NAMALWA (cell line): ENCODE results near the gene PAQR9.
A peak's percentile ranks its signal among the peaks of the same experiment; 100 is the strongest.
"Not testable (repeated sequence)": the region's sequence is repeated elsewhere in the genome, so short reads cannot be mapped to it uniquely, and the experiment has no call there.

Experiments
- DNase-seq: peaks from one replicate; pipeline ENCODE4 v3.0.0-alpha.2; 2015; ENCODE audit warnings: low spot score

PAQR9 gene, protein sequence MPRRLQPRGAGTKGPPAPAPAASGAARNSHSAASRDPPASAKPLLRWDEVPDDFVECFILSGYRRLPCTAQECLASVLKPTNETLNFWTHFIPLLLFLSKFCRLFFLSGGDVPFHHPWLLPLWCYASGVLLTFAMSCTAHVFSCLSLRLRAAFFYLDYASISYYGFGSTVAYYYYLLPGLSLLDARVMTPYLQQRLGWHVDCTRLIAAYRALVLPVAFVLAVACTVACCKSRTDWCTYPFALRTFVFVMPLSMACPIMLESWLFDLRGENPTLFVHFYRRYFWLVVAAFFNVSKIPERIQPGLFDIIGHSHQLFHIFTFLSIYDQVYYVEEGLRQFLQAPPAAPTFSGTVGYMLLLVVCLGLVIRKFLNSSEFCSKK

DNA sequence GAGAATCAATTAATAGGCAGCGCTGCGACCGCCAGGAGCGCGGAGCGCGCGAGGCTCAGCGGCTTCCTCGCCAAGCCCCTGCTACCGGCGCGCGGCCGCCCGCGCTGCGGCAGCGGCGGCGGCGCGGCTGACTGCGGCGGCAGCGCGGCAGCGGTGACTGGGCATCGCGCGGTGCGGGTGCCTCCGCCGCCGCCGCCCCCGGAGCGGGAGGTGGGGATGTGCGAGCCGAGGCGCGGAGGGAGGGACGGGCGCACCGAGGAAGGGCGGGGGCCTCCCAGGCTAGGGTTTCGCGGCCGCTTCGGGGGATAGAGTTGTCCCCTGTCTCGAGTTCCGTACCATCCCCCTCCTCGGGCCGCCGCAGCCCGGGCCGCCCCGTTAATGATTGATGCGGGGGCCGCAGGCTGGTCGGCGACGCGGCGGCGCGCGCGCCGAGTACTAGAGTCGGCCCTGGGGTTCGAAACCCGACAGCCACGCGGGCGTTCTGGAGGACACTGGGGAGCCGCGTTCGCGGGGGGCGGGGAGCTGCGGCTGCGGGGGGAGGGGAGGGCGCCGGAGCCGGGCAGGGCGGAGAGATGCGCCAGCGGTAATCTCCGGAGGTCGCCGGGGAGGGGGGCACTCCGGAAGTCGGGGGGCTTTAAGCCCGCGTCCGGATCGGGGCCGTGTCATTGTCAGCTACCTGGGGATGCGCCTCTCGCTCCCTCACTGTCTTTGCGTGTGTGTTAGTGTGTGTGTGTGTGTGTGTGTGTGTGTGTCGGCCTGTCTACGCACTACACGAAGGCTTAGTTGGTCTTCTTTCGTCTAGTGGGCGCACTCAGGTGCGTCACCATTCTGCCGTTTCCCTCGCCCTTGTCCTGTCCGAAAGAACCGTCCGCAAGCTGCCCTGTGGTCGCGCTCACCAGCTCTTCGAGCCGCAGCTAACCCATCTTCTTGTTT is at the start of gene PAQR9:
Gene PAQR9, minus strand, starts transcription at position 159 of the 933 bp plus-strand sequence. CDS start 338 bp downstream, outside the sequence.
- no peak for DNase-seq

DNA sequence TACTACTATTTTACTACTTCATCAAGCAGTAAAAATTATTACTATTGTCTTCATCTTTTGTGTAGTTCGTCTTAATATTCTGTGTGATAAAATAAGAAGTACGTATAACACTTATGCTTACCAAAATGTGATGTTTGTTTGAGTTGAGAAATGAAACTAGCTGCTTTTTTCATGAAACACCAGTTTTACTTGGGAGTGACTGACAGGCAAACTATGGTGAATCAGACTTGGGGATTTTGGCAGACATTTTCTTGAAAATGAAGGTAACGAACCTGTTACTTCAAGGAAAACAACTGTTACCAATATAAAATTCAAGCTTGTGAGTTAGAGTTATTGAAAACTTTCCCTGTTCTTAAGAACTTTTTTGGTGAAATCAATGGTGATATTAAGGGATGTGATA is 48.2 kb upstream of the PAQR9 start:
- DNase-seq = no peak

DNA sequence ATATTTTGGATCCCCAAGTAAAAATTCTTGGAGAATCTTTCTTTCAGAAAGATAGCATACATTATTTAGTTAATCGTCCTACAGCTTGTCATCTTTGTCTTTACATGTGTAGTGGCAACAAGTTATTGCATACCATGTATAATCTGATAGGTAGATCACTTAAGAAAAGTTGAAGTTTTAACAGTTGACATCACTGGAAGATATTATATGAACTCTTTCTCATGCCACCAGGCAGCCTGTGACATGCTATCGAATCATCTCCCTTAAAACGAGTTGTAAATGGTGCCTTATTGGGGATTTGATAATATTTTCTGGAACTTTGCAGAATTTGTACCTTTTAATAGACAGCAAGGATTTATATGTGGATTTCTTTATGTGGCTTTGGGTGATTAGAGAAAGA is 46.5 kb upstream of the PAQR9 start:
- DNase-seq = no peak

DNA sequence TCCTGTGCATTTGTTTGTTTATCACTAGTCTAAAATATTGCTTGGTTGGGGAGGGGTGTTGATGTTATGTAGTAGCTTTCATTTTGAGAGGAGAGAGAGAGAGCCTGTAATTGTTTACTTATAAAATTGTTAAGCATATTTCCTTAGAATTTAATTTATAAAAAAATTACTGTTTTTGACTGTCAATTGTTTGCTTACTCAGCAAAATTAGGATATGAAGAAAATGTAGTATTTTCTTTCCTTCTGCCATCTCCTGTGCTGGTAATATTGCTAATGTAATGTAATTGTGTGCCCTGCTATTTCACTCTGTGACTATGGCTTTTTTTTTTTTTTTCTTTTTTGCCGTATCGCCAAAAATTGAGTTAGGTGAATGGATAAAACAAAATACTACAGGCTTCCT is 41.3 kb upstream of the PAQR9 start:
- no peak for DNase-seq

DNA sequence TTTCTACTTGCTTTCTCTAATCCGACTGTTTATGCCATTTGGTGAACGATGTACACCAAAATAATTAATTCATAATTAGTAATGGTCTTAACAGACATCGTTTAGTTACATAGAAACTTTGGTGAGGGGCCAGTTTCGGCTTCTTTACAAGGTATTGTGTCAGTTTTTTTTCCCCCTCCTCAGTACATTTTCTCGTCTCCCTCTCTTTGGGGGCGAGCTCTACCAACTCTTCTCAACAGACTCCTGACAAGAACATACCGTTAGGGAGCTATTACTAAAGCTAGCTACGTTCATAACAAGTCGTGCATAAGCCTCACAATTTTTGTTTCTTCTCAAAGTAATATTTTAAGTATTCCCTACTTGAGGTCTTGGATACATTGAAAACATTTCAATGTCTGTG is 39.3 kb upstream of the PAQR9 start:
- DNase-seq = peak; percentile 44

DNA sequence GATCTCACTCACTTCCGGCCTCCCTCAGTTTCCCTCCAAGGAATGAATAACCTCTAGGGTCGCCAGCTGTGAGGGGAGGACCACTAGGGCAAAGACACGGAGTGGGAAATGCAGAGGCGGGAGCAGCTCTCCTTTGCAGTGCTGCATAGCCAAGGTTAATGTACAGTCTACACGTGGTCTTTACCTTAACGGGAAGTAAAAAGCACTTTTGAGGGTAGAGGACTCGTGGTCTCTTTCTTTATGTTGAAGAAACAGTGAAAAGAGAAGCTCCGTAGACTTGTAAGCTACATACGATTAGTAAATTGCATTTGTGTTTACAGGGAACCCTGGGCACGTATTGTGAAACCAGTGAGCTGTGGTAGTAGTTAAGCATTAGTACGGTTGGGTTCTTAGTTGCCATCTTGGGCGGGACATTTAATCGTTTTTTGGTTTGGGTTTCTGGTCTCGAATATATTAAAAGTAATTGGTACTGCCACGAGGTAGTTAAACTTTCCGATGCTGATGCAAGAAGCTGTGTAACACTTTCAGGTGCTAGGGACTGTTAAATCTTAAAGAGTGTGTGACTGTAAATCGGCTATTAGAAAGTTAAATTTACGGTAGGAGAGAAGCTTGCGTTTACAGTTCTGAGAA is 38.7 kb upstream of the PAQR9 start:
- peak; percentile 83 for DNase-seq

DNA sequence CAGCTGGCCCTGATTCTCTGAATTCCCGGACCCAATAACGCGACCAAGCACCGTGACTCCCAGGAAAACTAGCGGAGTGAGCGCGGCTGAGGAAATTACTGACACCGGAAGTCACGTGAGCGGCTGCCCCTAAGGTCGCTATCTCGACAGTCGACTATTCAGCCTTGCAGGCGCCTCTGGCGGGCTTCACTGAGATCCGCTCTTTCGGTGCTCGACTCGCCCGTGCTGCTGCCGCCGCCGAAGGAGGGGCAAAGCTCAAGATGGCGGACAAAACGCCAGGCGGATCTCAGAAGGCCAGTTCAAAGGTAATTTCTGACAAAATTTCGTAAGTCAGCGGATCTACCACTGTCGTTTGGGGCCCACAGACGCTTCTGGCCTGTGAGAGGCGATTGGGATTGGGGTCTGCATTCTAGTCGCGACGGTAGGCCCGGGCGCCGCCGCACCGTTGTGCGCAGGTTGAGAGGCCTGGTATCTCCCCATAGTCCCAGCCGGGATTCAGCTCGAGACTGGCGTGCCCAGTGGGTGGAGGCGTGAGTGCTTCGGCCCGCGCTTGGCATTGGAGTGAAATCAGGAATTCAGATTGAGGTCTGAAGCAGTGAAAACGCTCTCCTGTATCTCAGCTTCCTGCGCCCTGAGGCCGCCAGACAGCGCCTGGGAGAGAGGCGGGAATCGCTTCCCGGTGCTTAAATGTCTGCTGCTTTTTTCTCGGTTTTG is 38.1 kb upstream of the PAQR9 start, which contains the start of gene U2SURP:
Gene U2SURP, plus strand, starts transcription at position 202 of the 714 bp plus-strand sequence. Its CDS starts 59 bp downstream, at position 261.
- DNase-seq = peak; percentile 98

DNA sequence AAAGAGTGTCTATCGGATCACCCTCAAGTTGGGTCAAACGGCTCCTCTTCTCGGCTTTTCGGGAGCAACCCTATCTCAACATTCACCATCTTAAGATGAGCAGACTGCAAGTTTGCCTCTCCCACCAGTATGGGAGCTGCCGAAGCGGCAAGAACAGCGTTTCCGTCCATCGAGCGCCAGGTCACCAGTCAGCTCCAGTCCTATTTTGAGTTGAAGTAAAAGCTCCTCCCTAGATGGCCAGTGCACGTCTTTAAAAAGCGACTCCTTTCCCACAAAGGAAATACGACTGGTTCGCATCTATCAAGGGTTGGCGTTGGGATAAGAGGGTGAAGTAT is 37.5 kb upstream of the PAQR9 start:
- no peak for DNase-seq

DNA sequence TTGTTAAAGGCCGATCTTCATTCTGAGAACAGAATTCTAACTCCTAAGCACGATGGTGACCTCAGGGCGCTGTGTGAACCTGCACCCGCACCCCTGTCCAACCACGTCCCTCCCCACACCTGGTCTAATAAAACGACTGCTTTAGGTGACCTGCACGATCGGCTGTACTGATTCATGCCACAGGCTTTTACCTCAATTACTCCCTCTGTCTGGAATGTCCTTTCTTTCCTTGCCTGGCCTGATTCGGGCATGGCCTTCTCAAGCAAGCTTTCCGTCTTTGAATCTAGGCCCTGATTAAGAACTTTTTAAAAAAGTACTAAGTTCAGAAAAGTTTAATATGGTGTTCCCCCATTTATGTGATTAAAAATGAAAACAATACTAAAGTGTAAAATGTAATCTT is 37.1 kb upstream of the PAQR9 start:
- no peak for DNase-seq

DNA sequence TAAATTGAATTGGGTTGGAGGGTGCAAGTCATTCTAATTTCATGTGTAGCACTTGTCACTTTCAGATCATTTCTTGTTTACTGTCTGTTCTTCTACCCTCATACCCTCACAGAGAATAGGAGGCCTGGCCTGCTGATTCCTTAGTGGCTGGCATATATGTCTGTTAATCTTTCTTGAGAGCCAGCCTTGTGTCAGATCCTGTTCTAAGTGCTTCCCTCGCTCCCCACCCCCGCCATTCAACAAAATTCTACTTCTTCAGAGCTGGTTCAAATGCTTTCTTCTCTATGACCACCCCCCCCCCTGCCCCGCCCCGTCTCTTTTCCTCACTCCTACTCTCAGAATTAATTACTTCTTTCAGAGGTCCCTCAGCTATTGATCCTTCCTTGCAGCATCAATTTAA is 36.4 kb upstream of the PAQR9 start:
- DNase-seq = no peak

DNA sequence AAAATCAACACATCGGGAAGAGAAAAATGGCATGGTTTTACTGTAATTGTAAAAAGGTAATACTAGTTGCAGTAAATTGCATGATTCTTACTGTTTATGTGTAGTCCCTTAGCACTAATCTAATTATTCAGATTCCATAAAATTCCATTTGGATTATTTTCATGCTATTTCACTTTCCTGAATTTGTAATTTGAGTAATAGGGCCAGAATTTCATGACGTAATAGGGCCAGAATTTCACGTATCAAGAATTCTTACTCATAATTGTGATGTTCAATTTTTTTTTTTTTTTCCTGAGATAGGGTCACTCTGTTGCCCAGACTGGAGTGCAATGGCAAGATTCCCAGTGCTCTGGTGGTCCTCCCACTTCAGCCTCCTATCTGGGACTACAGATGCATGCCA is 35.0 kb upstream of the PAQR9 start:
- DNase-seq = no peak

DNA sequence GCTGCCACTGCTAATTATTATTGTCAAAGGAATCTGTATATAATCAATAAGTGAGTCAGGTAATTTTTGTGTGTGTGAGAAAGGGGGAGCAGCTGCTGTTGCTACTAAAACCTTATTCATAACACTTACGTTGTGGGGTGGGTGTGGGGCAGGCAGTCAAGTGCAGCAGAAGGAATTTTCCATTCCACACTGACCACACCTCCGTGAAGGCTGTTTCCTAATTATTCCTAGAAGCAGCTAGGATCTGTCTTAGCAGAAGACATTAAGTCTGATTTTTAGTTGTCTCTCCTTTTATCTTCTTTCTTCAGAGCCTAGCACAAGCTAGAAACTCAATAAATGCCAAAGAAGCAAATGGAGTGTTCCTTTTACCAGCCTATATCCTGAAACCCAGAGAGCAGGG is 33.9 kb upstream of the PAQR9 start:
- no peak for DNase-seq

DNA sequence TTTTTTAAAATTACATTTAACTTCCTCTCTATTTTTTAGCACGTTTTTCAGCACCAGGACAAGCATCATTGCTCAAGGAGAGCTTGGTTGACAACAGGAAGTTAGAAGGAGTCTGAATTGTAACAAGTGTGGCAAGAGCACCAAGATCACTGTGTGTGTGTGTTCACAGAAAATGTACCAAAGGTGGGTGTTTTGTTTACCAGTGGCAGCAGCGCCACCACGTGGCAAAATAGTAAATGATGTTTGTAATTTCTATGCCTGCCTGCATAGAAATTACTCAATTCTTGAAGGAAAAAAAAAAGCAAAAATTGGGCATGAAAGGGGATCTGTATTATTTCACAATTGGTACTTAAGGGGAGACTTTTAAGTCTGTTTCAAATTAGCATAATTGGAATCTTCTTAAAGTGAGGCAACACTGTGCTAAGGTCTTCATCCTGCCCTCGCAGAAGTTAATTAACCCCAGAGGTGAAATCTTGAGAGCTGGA is 30.5 kb upstream of the PAQR9 start:
- DNase-seq = peak; percentile 93

DNA sequence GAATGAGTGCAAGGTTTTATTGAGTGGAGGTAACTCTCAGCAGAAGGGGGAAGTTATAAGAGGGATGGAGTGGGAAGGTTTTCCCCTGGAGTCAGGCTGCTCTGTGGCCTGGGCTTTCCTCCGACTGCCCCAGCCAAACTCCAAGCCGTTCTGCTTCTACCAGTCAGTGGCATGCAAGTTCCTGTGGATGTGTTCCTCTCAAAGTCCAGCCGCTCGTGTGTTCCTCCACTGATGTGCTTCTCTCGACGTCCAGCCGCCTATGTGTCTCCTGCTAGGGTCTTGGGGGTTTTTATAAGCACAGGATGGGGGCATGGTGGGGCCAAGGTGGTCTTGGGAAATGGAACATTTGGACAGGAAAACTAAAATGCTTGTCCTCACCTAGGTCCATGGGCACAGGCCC is 28.8 kb upstream of the PAQR9 start:
- no peak for DNase-seq

DNA sequence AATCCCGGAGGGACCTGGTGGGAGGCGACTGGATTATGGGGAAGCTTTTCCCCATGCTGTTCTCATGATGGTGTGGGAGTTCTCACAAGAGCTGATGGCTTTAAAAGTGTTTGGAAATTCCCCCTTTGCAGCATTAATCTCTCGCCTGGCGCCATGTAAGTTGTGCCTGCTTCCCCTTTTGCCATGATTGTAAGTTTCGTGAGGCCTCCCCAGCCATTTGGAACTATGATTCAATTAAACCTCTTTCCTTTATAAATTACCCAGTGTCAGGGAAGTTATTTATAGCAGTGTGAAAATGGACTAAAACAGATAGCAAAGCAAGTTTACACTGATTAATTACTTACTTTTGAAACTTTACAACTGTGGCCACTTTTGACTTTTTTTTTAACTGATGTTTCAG is 27.2 kb upstream of the PAQR9 start:
- DNase-seq = no peak

DNA sequence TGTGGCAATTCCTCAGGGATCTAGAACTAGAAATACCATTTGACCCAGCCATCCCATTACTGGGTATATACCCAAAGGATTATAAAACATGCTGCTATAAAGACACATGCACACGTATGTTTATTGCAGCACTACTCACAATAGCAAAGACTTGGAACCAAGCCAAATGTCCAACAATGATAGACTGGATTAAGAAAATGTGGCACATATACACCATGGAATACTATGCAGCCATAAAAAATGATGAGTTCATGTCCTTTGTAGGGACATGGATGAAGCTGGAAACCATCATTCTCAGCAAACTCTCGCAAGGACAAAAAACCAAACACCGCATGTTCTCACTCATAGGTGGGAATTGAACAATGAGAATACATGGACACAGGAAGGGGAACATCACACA is 25.4 kb upstream of the PAQR9 start:
- not testable (repeated sequence) for DNase-seq

DNA sequence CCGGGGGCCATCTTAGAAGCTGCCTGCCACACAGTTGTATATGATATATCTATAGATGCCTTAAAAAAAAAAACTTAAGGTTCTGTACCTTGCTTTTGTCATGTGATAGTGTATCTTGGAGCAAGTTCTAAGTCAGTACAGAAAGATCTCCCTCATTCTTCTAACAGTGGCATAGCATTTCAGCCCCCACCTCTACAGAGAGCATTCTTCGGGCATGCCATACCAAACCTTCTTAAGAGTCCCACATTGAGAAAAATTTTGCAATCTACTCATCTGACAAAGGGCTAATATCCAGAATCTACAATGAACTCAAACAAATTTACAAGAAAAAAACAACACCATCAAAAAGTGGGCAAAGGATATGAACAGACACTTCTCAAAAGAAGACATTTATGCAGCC is 24.7 kb upstream of the PAQR9 start:
- DNase-seq = not testable (repeated sequence)

DNA sequence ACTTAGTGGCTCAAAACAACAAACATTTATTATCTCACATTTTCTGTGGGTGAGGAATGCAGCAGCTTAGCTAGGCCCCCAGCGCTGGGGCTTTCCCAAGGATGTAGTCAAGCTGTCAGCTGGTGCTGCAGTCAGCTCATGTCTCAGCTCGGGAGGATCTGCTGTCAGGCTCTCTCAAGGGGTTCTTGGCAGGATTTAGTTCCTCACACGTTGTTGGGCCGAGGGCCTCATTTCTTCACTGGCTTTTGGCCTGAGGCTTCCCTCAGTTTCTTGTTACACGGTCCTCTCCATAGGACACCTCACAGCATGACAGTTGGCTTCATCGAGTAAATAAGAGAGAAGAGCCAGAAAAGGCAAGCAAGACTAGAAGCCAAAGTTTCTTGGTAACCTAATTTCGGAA is 24.2 kb upstream of the PAQR9 start:
- DNase-seq = no peak

DNA sequence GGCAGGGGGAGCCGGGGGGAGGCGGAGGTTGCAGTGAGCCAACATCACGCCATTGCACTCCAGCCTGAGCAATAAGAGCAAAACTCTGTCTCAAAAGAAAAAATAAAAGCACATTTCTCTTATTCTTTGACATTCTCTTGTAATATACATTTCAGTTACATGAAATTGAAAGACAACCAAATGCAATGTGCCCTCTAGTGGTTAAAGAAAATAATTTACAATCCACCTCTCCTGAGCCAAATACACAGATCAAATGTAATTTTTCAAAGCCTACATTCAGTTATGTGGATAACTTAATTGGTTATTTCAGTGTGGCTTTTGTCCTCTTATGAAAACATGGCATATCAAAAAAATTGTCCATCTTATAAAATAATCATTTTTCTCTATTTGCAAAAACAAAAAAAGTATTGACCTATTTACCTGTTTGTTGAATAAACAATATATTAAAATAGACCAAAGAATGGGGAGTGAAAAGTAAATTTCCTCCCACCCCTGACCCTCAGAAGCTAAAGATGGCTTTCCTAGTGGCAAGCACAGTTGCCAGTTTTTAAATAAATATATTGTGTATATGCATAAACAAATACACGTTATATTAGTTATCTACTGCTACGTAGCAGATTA is 23.7 kb upstream of the PAQR9 start:
- peak; percentile 76 for DNase-seq

DNA sequence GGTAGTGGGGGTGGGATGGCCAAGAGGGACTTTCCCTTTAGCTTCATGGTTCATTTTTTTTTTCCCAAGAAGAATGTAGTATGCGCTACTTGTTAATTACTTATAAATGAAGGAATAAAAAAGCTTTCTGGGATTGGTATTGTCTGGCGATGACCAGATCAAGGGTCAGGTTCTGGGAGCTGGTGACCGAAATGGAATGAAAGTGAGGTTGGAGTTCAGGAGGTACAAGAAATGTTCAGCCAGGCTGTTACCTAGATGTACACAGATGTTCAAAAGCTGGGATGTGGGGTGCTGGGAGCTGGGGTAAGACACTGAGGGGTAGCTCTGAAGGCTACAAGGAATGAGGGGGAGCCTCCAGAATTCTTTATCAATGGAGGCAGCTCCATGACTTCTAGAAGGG is 20.8 kb upstream of the PAQR9 start:
- no peak for DNase-seq

DNA sequence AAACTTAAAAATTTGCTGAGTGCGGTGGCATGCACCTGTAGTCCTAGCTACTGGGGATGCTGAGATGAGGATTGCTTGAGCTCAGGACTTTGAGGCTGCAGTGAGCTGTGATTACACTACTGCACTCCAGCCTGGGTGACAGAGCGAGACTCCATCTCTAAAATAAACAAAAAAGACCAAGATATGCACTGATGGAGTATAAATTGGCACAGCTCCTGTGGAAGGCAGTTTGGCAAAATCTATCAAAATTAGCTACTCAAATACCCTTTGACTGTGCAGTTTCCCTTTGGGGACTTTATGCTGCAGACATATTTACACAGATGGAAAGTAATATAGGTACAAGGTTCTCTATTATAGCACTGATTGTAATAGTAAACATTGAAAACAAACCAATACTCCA is 19.8 kb upstream of the PAQR9 start:
- no peak for DNase-seq
